CD14-positive monocyte (primary cell): ENCODE data around the gene RELT. TPM values are rescaled to one million over a fixed set of nuclear protein-coding genes. Genes with fewer than 3 reads are reported as not detected.

ENCODE experiments used
- DNase-seq, 3 donors: peaks; one replicate each; pipeline ENCODE4 v3.0.0-alpha.2; 2011 to 2022
- H2AFZ ChIP-seq: 2 replicates; pipeline ENCODE4 v1.6.0; 2012; ENCODE audit warnings: mild to moderate bottlenecking, low read depth, low read length, inconsistent platforms; ENCODE audit not compliant: insufficient read depth, poor library complexity, severe bottlenecking
- H3K27ac ChIP-seq, 2 donors: 1 replicate in 1 of 2; 2 replicates in 1 of 2; pipeline ENCODE4 v1.5.1; 2012 to 2013; ENCODE audit warnings: low read length in 2 of 2, control low read depth in 1 of 2, inconsistent platforms in 1 of 2, low read depth in 1 of 2, mild to moderate bottlenecking in 1 of 2
- H3K27me3 ChIP-seq, 2 donors: one replicate each; pipeline versions ENCODE4 v1.6.0 to v1.6.1; 2011 to 2013; ENCODE audit warnings: low read length in 2 of 2; ENCODE audit not compliant: control insufficient read depth in 2 of 2, insufficient read depth in 2 of 2
- H3K36me3 ChIP-seq, 2 donors: replicated peaks in 1 of 2; 1 replicate in 1 of 2; 2 replicates in 1 of 2; pipeline versions ENCODE4 v1.5.1 to v1.6.1; 2012 to 2013; ENCODE audit warnings: low read length in 2 of 2, control low read depth in 1 of 2, inconsistent platforms in 1 of 2, mild to moderate bottlenecking in 1 of 2; ENCODE audit not compliant: insufficient read depth in 2 of 2, control insufficient read depth in 1 of 2
- H3K4me1 ChIP-seq, 2 donors: 1 replicate in 1 of 2; 2 replicates in 1 of 2; pipeline versions ENCODE4 v1.5.1 to v1.6.1; 2012 to 2013; ENCODE audit warnings: low read length in 2 of 2, control low read depth in 1 of 2, inconsistent platforms in 1 of 2, mild to moderate bottlenecking in 1 of 2, moderate library complexity in 1 of 2; ENCODE audit not compliant: insufficient read depth in 2 of 2, control insufficient read depth in 1 of 2
- H3K4me2 ChIP-seq: replicated peaks from 2 replicates; pipeline ENCODE3; 2012; ENCODE audit warnings: low read length, moderate library complexity, mild to moderate bottlenecking; ENCODE audit not compliant: poor library complexity, severe bottlenecking; ENCODE audit errors: extremely low read depth
- H3K4me3 ChIP-seq, 3 experiments: fragments of 200-600 bp in 1 of 3; sonication (generic) in 1 of 3; replicated peaks in 1 of 3; 1 replicate in 2 of 3; 2 replicates in 1 of 3; pipeline ENCODE4 v1.5.1; 2011 to 2013; ENCODE audit warnings: low read length in 3 of 3, mild to moderate bottlenecking in 3 of 3, control low read depth in 2 of 3, low read depth in 2 of 3, inconsistent platforms in 1 of 3, moderate library complexity in 1 of 3
- H3K79me2 ChIP-seq: 2 replicates; pipeline ENCODE4 v1.6.0; 2012; ENCODE audit warnings: mild to moderate bottlenecking, control low read depth, inconsistent platforms, low read length, moderate library complexity; ENCODE audit not compliant: insufficient read depth
- H3K9ac ChIP-seq: 2 replicates; pipeline ENCODE4 v1.6.0; 2017; ENCODE audit warnings: low read length, mild to moderate bottlenecking; ENCODE audit not compliant: insufficient read depth, poor library complexity, severe bottlenecking
- H3K9me3 ChIP-seq, 2 donors: replicated peaks in 1 of 2; 1 replicate in 1 of 2; 2 replicates in 1 of 2; pipeline versions ENCODE4 v1.5.1 to v1.6.1; 2012 to 2013; ENCODE audit warnings: low read length in 2 of 2, control low read depth in 1 of 2; ENCODE audit not compliant: control insufficient read depth in 1 of 2, insufficient read depth in 1 of 2
- H4K20me1 ChIP-seq: 2 replicates; pipeline ENCODE4 v1.6.0; 2012; ENCODE audit warnings: mild to moderate bottlenecking, low read length, control low read depth, moderate library complexity; ENCODE audit not compliant: insufficient read depth
- H3K27ac Mint-ChIP-seq, 7 donors: one replicate each; pipeline ENCODE4 v1.8.0; 2020; ENCODE audit warnings: mild to moderate bottlenecking in 7 of 7, mixed read lengths in 7 of 7, moderate library complexity in 6 of 7, inconsistent platforms in 2 of 7
- H3K27me3 Mint-ChIP-seq, 3 donors: one replicate each; pipeline ENCODE4 v1.8.0; 2021 to 2022; ENCODE audit warnings: low read depth in 3 of 3, mild to moderate bottlenecking in 3 of 3, mixed read lengths in 3 of 3, moderate library complexity in 3 of 3, inconsistent platforms in 1 of 3
- H3K36me3 Mint-ChIP-seq, 2 donors: one replicate each; pipeline ENCODE4 v1.8.0; 2020; ENCODE audit warnings: mixed read lengths in 2 of 2, inconsistent platforms in 1 of 2, mild to moderate bottlenecking in 1 of 2
- H3K4me1 Mint-ChIP-seq: one replicate; pipeline ENCODE4 v1.8.0; 2020; ENCODE audit warnings: mild to moderate bottlenecking, mixed read lengths
- H3K4me3 Mint-ChIP-seq, 2 donors: one replicate each; pipeline ENCODE4 v1.8.0; 2020; ENCODE audit warnings: mild to moderate bottlenecking in 2 of 2, mixed read lengths in 2 of 2, moderate library complexity in 1 of 2
- H3K9me3 Mint-ChIP-seq, 7 donors: one replicate each; pipeline ENCODE4 v1.8.0; 2020 to 2022; ENCODE audit warnings: mixed read lengths in 7 of 7, mild to moderate bottlenecking in 6 of 7, moderate library complexity in 6 of 7, inconsistent platforms in 2 of 7
- WGBS: methylation state at CpG from one replicate; pipeline ENCODE4 v1.1.5; 2013; ENCODE audit warnings: missing lambda C conversion rate; ENCODE audit not compliant: insufficient coverage; 5-methylcytosine and 5-hydroxymethylcytosine counted together
- intact Hi-C, 2 donors: fragments of 100-400 bp; cut with micrococcal nuclease; formaldehyde crosslinking; loops; one replicate each; pipeline versions ENCODE4 v1.15.0 to v1.15.1; 2023
- polyA plus RNA-seq, 3 donors: library from polyadenylated mRNA; depleted of rRNA in 1 of 3; unstranded in 2 of 3; stranded (reverse) in 1 of 3; fragments of 300-500 nt in 2 of 3; fragments of >200 nt in 1 of 3; fragmentation: Illumina TruSeq in 2 of 3; gene quantifications; 1 replicate in 2 of 3; 2 replicates in 1 of 3; pipeline ENCODE4 v1.2.3, GENCODE V29; 2012 to 2021
- TF ChIP-seq, protein P1 (sequence below): fragments of 200-600 bp; IDR thresholded peaks from one replicate; pipeline ENCODE4 v1.8.0; 2022; ENCODE audit warnings: antibody characterized with exemption, mild to moderate bottlenecking

The RELT gene
- polyA plus RNA-seq, 3 donors, result 16.4 to 265 (median 27.3) TPM

DNA sequence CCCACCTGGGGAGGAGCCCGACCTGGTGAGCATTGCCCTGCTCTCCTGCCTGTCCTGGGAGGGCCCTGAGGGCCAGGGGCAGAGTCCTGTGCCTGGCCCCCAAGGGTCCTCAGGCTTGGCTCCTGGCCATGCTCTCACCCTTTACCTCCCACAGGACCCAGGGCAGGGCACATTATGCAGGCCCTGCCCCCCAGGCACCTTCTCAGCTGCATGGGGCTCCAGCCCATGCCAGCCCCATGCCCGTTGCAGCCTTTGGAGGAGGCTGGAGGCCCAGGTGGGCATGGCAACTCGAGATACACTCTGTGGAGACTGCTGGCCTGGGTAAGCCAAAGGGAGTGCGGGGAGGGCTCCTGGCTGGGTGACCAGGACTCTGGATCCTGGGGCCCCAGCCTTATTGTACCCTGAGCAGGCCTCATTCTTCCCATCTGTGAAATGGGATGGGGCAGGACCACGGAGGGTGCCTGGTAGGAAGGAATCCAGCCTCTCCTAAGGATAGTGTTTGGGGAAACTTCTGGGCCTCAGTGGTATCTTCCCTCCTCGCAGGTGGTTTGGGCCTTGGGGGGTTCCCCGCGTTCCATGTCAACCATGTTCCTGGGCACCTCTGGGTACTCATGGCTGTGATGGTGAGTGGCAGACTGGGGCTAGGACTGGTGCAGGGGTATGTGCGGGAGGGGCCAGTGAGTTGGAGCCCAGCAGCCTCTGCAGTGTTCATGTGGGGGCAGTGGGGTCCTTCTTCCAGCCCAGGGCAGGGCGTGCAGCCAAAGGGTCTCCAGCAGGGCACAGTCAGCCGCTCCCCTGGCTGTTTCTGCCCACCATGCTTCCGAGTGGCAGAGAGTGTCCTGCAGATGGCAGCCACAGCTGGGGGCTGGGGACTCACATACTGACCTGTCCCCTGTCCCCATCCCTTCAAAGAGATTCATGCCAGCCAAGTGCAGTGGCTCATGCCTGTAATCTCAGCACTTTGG, 14.7 kb downstream of the RELT start:
- TF ChIP-seq, protein P1, sequence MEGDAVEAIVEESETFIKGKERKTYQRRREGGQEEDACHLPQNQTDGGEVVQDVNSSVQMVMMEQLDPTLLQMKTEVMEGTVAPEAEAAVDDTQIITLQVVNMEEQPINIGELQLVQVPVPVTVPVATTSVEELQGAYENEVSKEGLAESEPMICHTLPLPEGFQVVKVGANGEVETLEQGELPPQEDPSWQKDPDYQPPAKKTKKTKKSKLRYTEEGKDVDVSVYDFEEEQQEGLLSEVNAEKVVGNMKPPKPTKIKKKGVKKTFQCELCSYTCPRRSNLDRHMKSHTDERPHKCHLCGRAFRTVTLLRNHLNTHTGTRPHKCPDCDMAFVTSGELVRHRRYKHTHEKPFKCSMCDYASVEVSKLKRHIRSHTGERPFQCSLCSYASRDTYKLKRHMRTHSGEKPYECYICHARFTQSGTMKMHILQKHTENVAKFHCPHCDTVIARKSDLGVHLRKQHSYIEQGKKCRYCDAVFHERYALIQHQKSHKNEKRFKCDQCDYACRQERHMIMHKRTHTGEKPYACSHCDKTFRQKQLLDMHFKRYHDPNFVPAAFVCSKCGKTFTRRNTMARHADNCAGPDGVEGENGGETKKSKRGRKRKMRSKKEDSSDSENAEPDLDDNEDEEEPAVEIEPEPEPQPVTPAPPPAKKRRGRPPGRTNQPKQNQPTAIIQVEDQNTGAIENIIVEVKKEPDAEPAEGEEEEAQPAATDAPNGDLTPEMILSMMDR, result no peak
- peaks cover 97% of the 10 kb centered on the region for H3K79me2 ChIP-seq
- no peak overlapping the region for H3K4me2 ChIP-seq
- H3K27me3 ChIP-seq, result no peaks in the 10 kb centered on the region
- no peak overlapping the region for H3K4me3 ChIP-seq
- peaks cover 69 to 71% of the 10 kb centered on the region in 2 donors for H3K36me3 ChIP-seq
- peaks cover 100% of the 10 kb centered on the region for H4K20me1 ChIP-seq
- H3K9me3 ChIP-seq, result no peaks in the 10 kb centered on the region
- peak overlapping the region in 3 of 7 donors; percentile 30 to 82 (median 55) for H3K27ac Mint-ChIP-seq
- H2AFZ ChIP-seq, result no peak overlapping the region
- peaks cover 57 to 74% of the 10 kb centered on the region in 2 donors for H3K4me1 ChIP-seq
- peaks cover 64% of the 10 kb centered on the region for H3K4me1 Mint-ChIP-seq
- DNase-seq, result no peak
- intact Hi-C loops, result loop anchor here in 1 of 2 donors (2.0 to 10.0 kb wide), 2 partner anchors 40 to 86 kb away; partner anchors contain the start of gene ARHGEF17
- H3K9ac ChIP-seq, result no peak overlapping the region
- H3K27ac ChIP-seq, result peak overlapping the region; percentile 20 to 98
- H3K4me3 Mint-ChIP-seq, result no peak overlapping the region
- 97% methylated on average over 10 of the region's 12 CpGs for WGBS
- H3K27me3 Mint-ChIP-seq, result peaks cover 0 to 3% (median 0%) of the 10 kb centered on the region in 3 donors
- peaks cover 73 to 90% of the 10 kb centered on the region in 2 donors for H3K36me3 Mint-ChIP-seq
- H3K9me3 Mint-ChIP-seq, result no peaks in the 10 kb centered on the region

DNA sequence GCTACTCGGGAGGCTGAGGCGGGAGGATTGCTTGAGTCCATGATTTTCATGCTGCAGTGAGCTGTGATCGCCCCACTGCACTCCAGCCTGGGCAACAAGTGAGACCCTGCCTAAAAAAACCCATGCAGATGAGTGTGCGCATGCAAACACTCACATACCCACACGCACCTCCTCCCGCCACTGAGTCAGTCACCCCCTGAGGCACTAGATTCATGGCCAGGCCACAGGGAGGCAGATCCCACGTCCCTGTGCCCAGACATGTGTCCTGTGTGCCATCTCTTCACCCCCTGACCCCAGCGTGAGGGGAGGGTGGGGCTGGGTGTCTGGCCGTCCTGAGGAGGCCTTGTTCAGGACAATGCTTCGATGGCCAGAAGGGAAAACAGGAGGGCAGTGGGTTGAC, 15.5 kb downstream of the RELT start:
- peaks cover 100% of the 10 kb centered on the region for H4K20me1 ChIP-seq
- intact Hi-C loops, result loop anchor here in 1 of 2 donors (2.0 to 10.0 kb wide), 2 partner anchors 41 to 87 kb away; partner anchors contain the start of gene ARHGEF17

More for the DNA sequence above, 15.5 kb downstream of the RELT start:
- no peaks in the 10 kb centered on the region for H3K9me3 ChIP-seq
- no peak overlapping the region for H3K4me3 ChIP-seq
- no peak overlapping the region for H3K4me2 ChIP-seq
- TF ChIP-seq, protein P1, result no peak
- Mint-ChIP-seq H3K4me3 (no peak overlapping the region), H3K36me3 (peaks cover 77 to 92% of the 10 kb centered on the region in 2 donors), H3K27me3 (peaks cover 0 to 3% (median 0%) of the 10 kb centered on the region in 3 donors), H3K4me1 (peaks cover 56% of the 10 kb centered on the region), H3K9me3 (no peaks in the 10 kb centered on the region), H3K27ac (no peak overlapping the region)
- no peak overlapping the region for H3K9ac ChIP-seq
- peaks cover 96% of the 10 kb centered on the region for H3K79me2 ChIP-seq
- H2AFZ ChIP-seq, result no peak overlapping the region
- peak overlapping the region; percentile 14 to 63 for H3K27ac ChIP-seq
- DNase-seq, result no peak
- WGBS, result 97% methylated on average over 8 of the region's 10 CpGs
- peaks cover 49 to 67% of the 10 kb centered on the region in 2 donors for H3K4me1 ChIP-seq
- H3K36me3 ChIP-seq, result peaks cover 77 to 79% of the 10 kb centered on the region in 2 donors
- no peaks in the 10 kb centered on the region for H3K27me3 ChIP-seq
